GM23338 (cell line): Measurements from ENCODE around the gene ZNF350. TPM values are rescaled to one million over a fixed set of nuclear protein-coding genes. Genes with fewer than 3 reads are reported as not detected.

Source experiments
- ATAC-seq: fragments of 200-7000 bp; cut with Tn5 transposase; 3 replicates; pipeline ENCODE4 v1.9.1; 2020
- DNase-seq: peaks from one replicate; pipeline ENCODE4 v3.0.0-alpha.2; 2015; ENCODE audit warnings: low spot score
- H2AFZ ChIP-seq: fragments of 200-600 bp; sonication (generic); 2 replicates; pipeline ENCODE4 v1.8.0; 2016; ENCODE audit warnings: antibody characterized with exemption, mild to moderate bottlenecking, moderate library complexity
- H3F3A ChIP-seq: fragments of 200-600 bp; sonication (generic); replicated peaks from 2 replicates; pipeline ENCODE4 v1.8.0; 2017; ENCODE audit warnings: antibody characterized with exemption, mixed run types, low read depth
- H3K27ac ChIP-seq: fragments of 200-600 bp; sonication (generic); 2 replicates; pipeline ENCODE4 v1.6.1; 2016; ENCODE audit warnings: low read depth
- H3K27me3 ChIP-seq: fragments of 200-600 bp; sonication (generic); 2 replicates; pipeline ENCODE4 v1.8.0; 2016; ENCODE audit warnings: mild to moderate bottlenecking, mixed run types, moderate library complexity; ENCODE audit not compliant: insufficient read depth
- H3K36me3 ChIP-seq: fragments of 200-600 bp; sonication (generic); 2 replicates; pipeline ENCODE4 v1.8.0; 2016; ENCODE audit warnings: mild to moderate bottlenecking; ENCODE audit not compliant: insufficient read depth
- H3K4me1 ChIP-seq: fragments of 200-600 bp; sonication (generic); 2 replicates; pipeline ENCODE4 v1.8.0; 2016; ENCODE audit warnings: mild to moderate bottlenecking, moderate library complexity; ENCODE audit not compliant: insufficient read depth
- H3K4me2 ChIP-seq: fragments of 200-600 bp; sonication (generic); 2 replicates; pipeline ENCODE4 v1.7.1; 2017; ENCODE audit warnings: mixed run types
- H3K4me3 ChIP-seq: fragments of 200-600 bp; sonication (generic); 2 replicates; pipeline ENCODE4 v1.6.1; 2016; ENCODE audit warnings: mixed run types
- H3K79me2 ChIP-seq: fragments of 200-600 bp; sonication (generic); replicated peaks from 2 replicates; pipeline ENCODE4 v1.8.0; 2017; ENCODE audit warnings: mild to moderate bottlenecking; ENCODE audit not compliant: insufficient read depth
- H3K9me2 ChIP-seq: fragments of 200-600 bp; sonication (generic); 2 replicates; pipeline ENCODE4 v1.8.0; 2017; ENCODE audit not compliant: insufficient read depth
- H4K20me1 ChIP-seq: fragments of 200-600 bp; sonication (generic); replicated peaks from 2 replicates; pipeline ENCODE4 v1.8.0; 2017; ENCODE audit warnings: mild to moderate bottlenecking; ENCODE audit not compliant: insufficient read depth
- H3K27ac Mint-ChIP-seq: 2 replicates; pipeline ENCODE4 v1.8.0; 2020; ENCODE audit warnings: inconsistent platforms, mild to moderate bottlenecking, moderate library complexity, mixed read lengths
- H3K27me3 Mint-ChIP-seq: 3 replicates; pipeline ENCODE4 v1.8.0; 2022; ENCODE audit warnings: low read depth, mild to moderate bottlenecking, moderate library complexity, mixed read lengths, inconsistent platforms; ENCODE audit not compliant: insufficient read depth, poor library complexity
- H3K36me3 Mint-ChIP-seq: 3 replicates; pipeline ENCODE4 v1.8.0; 2021; ENCODE audit warnings: low read depth, mild to moderate bottlenecking, inconsistent platforms, moderate library complexity, mixed read lengths
- H3K4me1 Mint-ChIP-seq: 3 replicates; pipeline ENCODE4 v1.8.0; 2020; ENCODE audit warnings: mild to moderate bottlenecking, inconsistent platforms, mixed read lengths
- H3K4me3 Mint-ChIP-seq: 3 replicates; pipeline ENCODE4 v1.8.0; 2021; ENCODE audit warnings: moderate library complexity, mild to moderate bottlenecking, inconsistent platforms, mixed read lengths
- H3K9me3 Mint-ChIP-seq: 3 replicates; pipeline ENCODE4 v1.8.0; 2020; ENCODE audit warnings: moderate library complexity, mild to moderate bottlenecking, inconsistent platforms, mixed read lengths
- CREB1 ChIP-seq: fragments of 250-450 bp; sonication (Bioruptor Pico); IDR thresholded peaks from 2 replicates; pipeline ENCODE4 v1.5.0; 2020; ENCODE audit warnings: low read depth, mild to moderate bottlenecking, moderate library complexity
- CTCF ChIP-seq, 2 experiments: fragments of 200-600 bp in 1 of 2; sonication (generic) in 1 of 2; conservative IDR thresholded peaks; 2 replicates each; pipeline versions ENCODE4 v1.5.1 to v1.6.1; 2016 to 2017; ENCODE audit warnings: antibody characterized with exemption in 2 of 2, low read depth in 2 of 2, mild to moderate bottlenecking in 2 of 2, moderate library complexity in 1 of 2
- EZH2phosphoT487 ChIP-seq: fragments of 200-600 bp; sonication (generic); IDR thresholded peaks from one replicate; pipeline ENCODE4 v1.8.1; 2018; ENCODE audit warnings: antibody characterized with exemption; ENCODE audit not compliant: unreplicated experiment
- JUNB ChIP-seq: IDR thresholded peaks from one replicate; pipeline ENCODE4 v1.6.1; 2016; ENCODE audit warnings: antibody characterized with exemption; ENCODE audit not compliant: unreplicated experiment
- NANOG ChIP-seq: IDR thresholded peaks from 2 replicates; pipeline ENCODE4 v1.6.1; 2016; ENCODE audit warnings: antibody characterized with exemption, borderline replicate concordance
- POLR2AphosphoS5 ChIP-seq: IDR thresholded peaks from 2 replicates; pipeline ENCODE4 v1.6.1; 2016; ENCODE audit warnings: antibody characterized with exemption, low read depth
- REST ChIP-seq: IDR thresholded peaks from one replicate; pipeline ENCODE4 v1.6.1; 2018; ENCODE audit warnings: antibody characterized with exemption; ENCODE audit not compliant: unreplicated experiment
- ZNF114 ChIP-seq: fragments of 250-450 bp; sonication (Bioruptor Pico); IDR thresholded peaks from 2 replicates; pipeline ENCODE4 v1.5.0; 2020; ENCODE audit warnings: mild to moderate bottlenecking, moderate library complexity
- ZNF462 ChIP-seq: fragments of 250-450 bp; sonication (Bioruptor Pico); IDR thresholded peaks from 2 replicates; pipeline ENCODE4 v1.5.0; 2020; ENCODE audit warnings: mild to moderate bottlenecking, moderate library complexity
- polyA plus RNA-seq: library from polyadenylated mRNA; unstranded; fragments of >200 nt; fragmentation: Nextera tagmentation; extraction: Ambion mirVana; gene quantifications from 2 replicates; pipeline ENCODE4 v1.2.1, GENCODE V29; 2016
- total RNA-seq: library from RNA; depleted of rRNA; stranded (reverse); fragments of >200 nt; shearing (Covaris generic); gene quantifications from 2 replicates; pipeline ENCODE4 v1.2.3, GENCODE V29; 2014

Gene ZNF350
- total and polyA plus RNA-seq, 2 experiments from 2014 or later = 5.8 to 7.6 TPM

- Histone ChIP-seq H3K27me3 (no peaks in the 10 kb centered on the region), H3K36me3 (peaks cover 86% of the 10 kb centered on the region), H3K4me2 (no peak overlapping the region), H3K79me2 (peaks cover 49% of the 10 kb centered on the region), H4K20me1 (no peaks in the 10 kb centered on the region; the same call in 1 of the 2 replicates), H3K9me2 (0 out of 2 replicates have a peak, but pooled peaks cover 3% of the 10 kb centered on the region), H3K4me3 (no peak overlapping the region), H3F3A (no peaks in the 10 kb centered on the region), H3K27ac (no peak overlapping the region), H2AFZ (no peak overlapping the region), H3K4me1 (no peaks in the 10 kb centered on the region)
- Mint-ChIP-seq H3K27me3 (no peaks in the 10 kb centered on the region), H3K9me3 (peaks cover 12% of the 10 kb centered on the region), H3K27ac (no peak overlapping the region), H3K4me1 (no peaks in the 10 kb centered on the region), H3K4me3 (no peak overlapping the region), H3K36me3 (peaks cover 98% of the 10 kb centered on the region)
- no peak for DNase-seq
- no peak for TF ChIP-seq CTCF (conservative IDR thresholded peaks at IDR 0.05; ENCODE audit: low read depth in 2 of 2)
- TF ChIP-seq NANOG = no peak
- no peak for ATAC-seq
Observed at GRCh38 chr19:52020506-52020905, 33.9 kb upstream of the ZNF350 start.

- Histone ChIP-seq H3K27me3 (no peaks in the 10 kb centered on the region), H3K27ac (no peak overlapping the region), H3F3A (no peaks in the 10 kb centered on the region), H3K79me2 (peaks cover 15% of the 10 kb centered on the region), H3K9me2 (peaks cover 9% of the 10 kb centered on the region; the same call in 1 of the 2 replicates), H4K20me1 (0 out of 2 replicates have a peak, but pooled peaks cover 4% of the 10 kb centered on the region), H3K4me2 (no peak overlapping the region), H3K4me3 (no peak overlapping the region), H3K36me3 (peaks cover 5% of the 10 kb centered on the region), H2AFZ (no peak overlapping the region), H3K4me1 (0 out of 2 replicates have a peak, but pooled peaks cover 5% of the 10 kb centered on the region)
- peaks cover 12% of the 10 kb centered on the region; the same call in 2 of the 3 replicates for H3K4me1 Mint-ChIP-seq
- DNase-seq = no peak
- peaks cover 7% of the 10 kb centered on the region for H3K9me3 Mint-ChIP-seq
- H3K4me3 Mint-ChIP-seq = no peak overlapping the region
- H3K36me3 Mint-ChIP-seq = peaks cover 37% of the 10 kb centered on the region
- ATAC-seq = no peak
- peaks cover 11% of the 10 kb centered on the region for H3K27me3 Mint-ChIP-seq
- no peak overlapping the region for H3K27ac Mint-ChIP-seq
- TF ChIP-seq ZNF114 (CRISPR knock-in tag) (no peak), JUNB (no peak), POLR2AphosphoS5 (no peak), CREB1 (CRISPR knock-in tag) (no peak), EZH2phosphoT487 (no peak), NANOG (no peak), REST (no peak), ZNF462 (CRISPR knock-in tag) (no peak)
Observed at GRCh38 chr19:52010674-52011073, 24.0 kb upstream of the ZNF350 start.
